Right lobe of liver (tissue), 4 donors: ENCODE measurements around the gene DOCK10.

Source experiments
- CTCF ChIP-seq, 4 donors: fragments of 200-600 bp in 3 of 4; fragments of 450-650 bp in 1 of 4; IDR thresholded peaks; one replicate each; pipeline versions ENCODE4 v1.5.1 to v1.8.0; 2016 to 2022; ENCODE audit warnings: antibody characterized with exemption in 4 of 4, mild to moderate bottlenecking in 2 of 4
- POLR2A ChIP-seq: fragments of 450-650 bp; IDR thresholded peaks from one replicate; pipeline ENCODE4 v1.6.1; 2017; ENCODE audit warnings: antibody characterized with exemption, mild to moderate bottlenecking
- donor health status: DM: no; HTN: no; CAD: no.
- donor health status: DM: no; HTN: no; CAD: no.
- donor health status: DM: no; HTN: yes; CAD: no.

GRCh38 chr2:224885291-224885690 lies 157.0 kb downstream of the DOCK10 start:
- no peak for TF ChIP-seq CTCF (IDR thresholded peaks at IDR 0.05)
- TF ChIP-seq POLR2A, result no peak
